GM10266 (cell line): ENCODE measurements around the gene DRD3.

Experiments
- DNase-seq: peaks from one replicate; pipeline ENCODE4 v3.0.0; 2012; ENCODE audit errors: extremely low spot score
- TF ChIP-seq, protein P1 (sequence below): IDR thresholded peaks from 2 replicates; pipeline ENCODE4 v1.5.1; 2012; ENCODE audit warnings: mild to moderate bottlenecking, low read depth; ENCODE audit not compliant: control insufficient read depth, insufficient read depth; ENCODE audit errors: missing control alignments

DRD3 gene

GRCh38 chr3:114157321-114157720 is 21.5 kb downstream of the DRD3 start:
- no peak for DNase-seq
- TF ChIP-seq, protein P1, sequence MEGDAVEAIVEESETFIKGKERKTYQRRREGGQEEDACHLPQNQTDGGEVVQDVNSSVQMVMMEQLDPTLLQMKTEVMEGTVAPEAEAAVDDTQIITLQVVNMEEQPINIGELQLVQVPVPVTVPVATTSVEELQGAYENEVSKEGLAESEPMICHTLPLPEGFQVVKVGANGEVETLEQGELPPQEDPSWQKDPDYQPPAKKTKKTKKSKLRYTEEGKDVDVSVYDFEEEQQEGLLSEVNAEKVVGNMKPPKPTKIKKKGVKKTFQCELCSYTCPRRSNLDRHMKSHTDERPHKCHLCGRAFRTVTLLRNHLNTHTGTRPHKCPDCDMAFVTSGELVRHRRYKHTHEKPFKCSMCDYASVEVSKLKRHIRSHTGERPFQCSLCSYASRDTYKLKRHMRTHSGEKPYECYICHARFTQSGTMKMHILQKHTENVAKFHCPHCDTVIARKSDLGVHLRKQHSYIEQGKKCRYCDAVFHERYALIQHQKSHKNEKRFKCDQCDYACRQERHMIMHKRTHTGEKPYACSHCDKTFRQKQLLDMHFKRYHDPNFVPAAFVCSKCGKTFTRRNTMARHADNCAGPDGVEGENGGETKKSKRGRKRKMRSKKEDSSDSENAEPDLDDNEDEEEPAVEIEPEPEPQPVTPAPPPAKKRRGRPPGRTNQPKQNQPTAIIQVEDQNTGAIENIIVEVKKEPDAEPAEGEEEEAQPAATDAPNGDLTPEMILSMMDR = no peak

DNA sequence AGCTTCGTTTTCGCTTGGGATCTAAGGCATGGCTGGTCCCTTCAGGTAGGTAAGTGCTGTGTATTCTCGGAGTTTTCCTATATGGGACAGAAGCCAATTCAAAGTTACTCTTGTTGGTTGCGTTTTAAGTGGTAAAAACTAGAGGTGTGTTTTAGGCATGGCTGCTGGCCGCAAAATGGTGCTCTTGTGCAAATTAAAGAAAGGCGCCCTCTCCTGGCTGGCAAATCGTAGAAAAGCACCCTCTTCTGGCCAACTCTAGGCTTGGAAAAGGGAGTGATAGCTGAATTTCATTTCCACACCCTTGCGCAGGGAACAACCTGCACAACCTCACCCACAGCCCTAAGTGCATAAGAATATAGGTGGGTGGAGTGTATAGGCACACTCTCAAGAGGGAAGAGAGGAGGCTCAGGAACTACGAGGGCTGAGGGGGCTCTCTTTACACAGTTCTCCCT is 23.5 kb downstream of the DRD3 start:
- TF ChIP-seq, protein P1 = peak; percentile 53
- peak; percentile 22 for DNase-seq

DNA sequence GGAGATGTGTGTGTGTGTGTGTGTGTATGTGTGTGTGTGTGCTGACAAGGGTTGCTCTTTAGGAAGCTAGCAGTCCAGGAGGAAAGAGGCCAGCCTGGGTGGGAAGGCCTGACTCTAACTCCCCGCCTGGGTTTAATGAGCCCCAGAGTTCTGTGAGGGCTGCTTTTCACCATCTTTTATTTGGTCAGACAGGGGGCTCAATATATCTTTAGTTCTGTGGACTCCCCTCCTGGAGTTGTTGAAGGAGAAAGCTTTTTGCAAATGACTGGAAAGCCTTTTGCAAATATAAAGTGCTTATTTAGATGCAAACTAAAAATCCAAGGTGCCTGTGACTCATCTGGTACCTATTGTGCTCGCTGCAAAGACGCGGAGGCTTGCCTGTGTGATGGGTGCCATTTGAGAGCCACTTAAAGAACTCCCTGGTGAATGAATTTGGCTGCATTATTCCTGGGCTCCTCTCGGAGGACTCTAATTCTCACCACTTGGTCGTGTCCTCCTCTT is 24.5 kb downstream of the DRD3 start:
- DNase-seq = no peak
- TF ChIP-seq, protein P1 = no peak

DNA sequence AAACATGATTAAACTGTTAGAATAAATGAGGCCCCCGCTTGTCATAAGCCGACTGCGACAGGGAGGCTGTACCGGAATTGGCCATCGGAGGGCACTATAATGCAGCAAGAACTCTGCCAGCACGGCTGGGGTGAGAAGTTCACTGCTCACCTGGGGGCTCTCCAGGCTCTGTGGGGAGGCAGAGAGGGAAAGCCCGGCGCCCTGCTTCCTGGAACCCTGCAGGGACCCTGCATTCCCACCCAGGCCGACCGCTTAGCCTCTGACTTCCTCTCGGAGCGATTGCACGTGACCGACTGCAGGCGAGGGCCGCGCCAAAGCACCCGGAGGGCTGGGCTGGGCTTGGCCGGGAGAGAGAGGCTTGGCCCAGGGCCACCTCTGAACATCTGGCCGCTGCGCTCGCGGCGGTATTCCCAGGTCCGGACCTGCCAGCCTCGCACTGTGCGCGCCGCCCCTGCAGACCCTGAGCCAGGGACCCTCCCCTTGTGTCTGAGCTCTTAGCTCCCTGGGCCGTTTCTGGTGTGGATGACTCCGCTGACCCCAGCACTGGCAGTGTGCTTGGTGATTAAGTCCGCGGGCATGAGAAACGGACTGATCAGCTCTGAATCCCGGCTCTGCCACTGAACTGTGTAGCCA is 26.2 kb downstream of the DRD3 start:
- DNase-seq = peak; percentile 73
- TF ChIP-seq, protein P1 = peak; percentile 94

- no peak for DNase-seq
- TF ChIP-seq, protein P1 = no peak
Observed at GRCh38 chr3:114151091-114151490, 27.8 kb downstream of the DRD3 start.

DNA sequence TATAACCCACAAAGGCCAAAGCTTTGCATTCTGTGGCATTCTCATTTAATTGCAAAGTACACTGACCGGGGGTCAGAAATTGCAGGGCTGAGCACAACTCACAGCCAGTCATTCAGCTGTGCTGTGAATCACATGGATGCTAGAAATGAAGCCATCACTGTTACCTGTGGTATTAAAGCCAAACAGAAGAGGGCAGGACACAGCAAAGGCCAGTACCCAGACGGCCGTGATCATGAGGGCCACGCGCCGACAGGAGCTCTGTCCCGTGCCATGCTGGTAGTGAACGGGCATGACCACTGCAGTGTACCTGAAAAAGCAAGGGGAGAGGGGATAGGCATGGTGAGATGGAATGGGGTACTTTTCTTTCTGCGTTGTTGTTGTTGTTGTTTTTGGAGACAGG is 31.6 kb downstream of the DRD3 start:
- DNase-seq = no peak
- TF ChIP-seq, protein P1 = no peak

- no peak for DNase-seq
- TF ChIP-seq, protein P1 = no peak
Observed at GRCh38 chr3:114144909-114145688, 33.8 kb downstream of the DRD3 start.
